IMR-90 (cell line): ENCODE measurements around the gene CLIP3. TPM values are rescaled to one million over a fixed set of nuclear protein-coding genes. Genes with fewer than 3 reads are reported as not detected.

Experiments
- ATAC-seq: fragments of 200-7000 bp; cut with Tn5 transposase; 2 replicates; pipeline ENCODE4 v1.9.1; 2020; ENCODE audit warnings: low read depth, mild to moderate bottlenecking, moderate library complexity
- BruUV-seq: library from RNA; stranded (reverse); fragments of 400-500 nt; replicated peaks from 2 replicates; lab custom pipeline; 2021; lab: Mats Ljungman, UMichigan
- CTCF ChIA-PET: fragments of 300-600 bp; formaldehyde crosslinking; extraction: SDS; loops from one replicate; lab custom pipeline; 2021; ENCODE audit warnings: antibody characterized with exemption; lab: Yijun Ruan, JAX
- POLR2A ChIA-PET: fragments of 300-600 bp; sonication (Branson Sonifier 250); formaldehyde crosslinking; loops from one replicate; lab custom pipeline; 2022; ENCODE audit warnings: antibody characterized with exemption; ENCODE audit not compliant: unreplicated experiment; lab: Charles Lee
- DNase-seq: peaks from one replicate; pipeline ENCODE4 v3.0.0; 2013
- H2AFZ ChIP-seq: replicated peaks from 2 replicates; pipeline ENCODE3; 2013; ENCODE audit warnings: low read length, mild to moderate bottlenecking; ENCODE audit not compliant: poor library complexity
- H2AK5ac ChIP-seq: 2 replicates; pipeline ENCODE4 v1.6.1; 2013; ENCODE audit warnings: low read depth, low read length, inconsistent platforms
- H2AK9ac ChIP-seq: replicated peaks from 2 replicates; pipeline ENCODE3; 2013; ENCODE audit warnings: mild to moderate bottlenecking, low read depth, low read length, moderate library complexity; ENCODE audit not compliant: poor library complexity
- H2BK120ac ChIP-seq: 2 replicates; pipeline ENCODE4 v1.6.1; 2013; ENCODE audit warnings: low read depth, low read length, inconsistent platforms
- H2BK15ac ChIP-seq: 3 replicates; pipeline ENCODE4 v1.6.1; 2013; ENCODE audit warnings: low read depth, low read length, inconsistent platforms
- H2BK20ac ChIP-seq: 2 replicates; pipeline ENCODE4 v1.6.1; 2013; ENCODE audit warnings: low read depth, mild to moderate bottlenecking, inconsistent platforms, low read length, moderate library complexity
- H2BK5ac ChIP-seq: 2 replicates; pipeline ENCODE4 v1.6.1; 2013; ENCODE audit warnings: mild to moderate bottlenecking, low read depth, low read length, inconsistent platforms; ENCODE audit not compliant: poor library complexity, severe bottlenecking
- H3K14ac ChIP-seq: replicated peaks from 2 replicates; pipeline ENCODE4 v1.6.1; 2013; ENCODE audit warnings: low read depth, low read length, inconsistent platforms
- H3K18ac ChIP-seq: 2 replicates; pipeline ENCODE4 v1.6.1; 2013; ENCODE audit warnings: low read depth, low read length, control low read depth
- H3K23ac ChIP-seq: 2 replicates; pipeline ENCODE4 v1.6.1; 2013; ENCODE audit warnings: low read depth, low read length, inconsistent platforms
- H3K27ac ChIP-seq: 2 replicates; pipeline ENCODE4 v1.5.1; 2013; ENCODE audit warnings: mild to moderate bottlenecking, control low read depth, low read length; ENCODE audit not compliant: insufficient read depth
- H3K27me3 ChIP-seq: 2 replicates; pipeline ENCODE4 v1.6.1; 2013; ENCODE audit warnings: low read length; ENCODE audit not compliant: control insufficient read depth, insufficient read depth
- H3K36me3 ChIP-seq: 2 replicates; pipeline ENCODE4 v1.6.1; 2013; ENCODE audit warnings: low read length, mixed read lengths; ENCODE audit not compliant: control insufficient read depth, insufficient read depth
- H3K4ac ChIP-seq: 2 replicates; pipeline ENCODE4 v1.6.1; 2013; ENCODE audit warnings: low read depth, low read length, inconsistent platforms
- H3K4me1 ChIP-seq: 2 replicates; pipeline ENCODE4 v1.6.1; 2013; ENCODE audit warnings: low read length, mixed read lengths; ENCODE audit not compliant: control insufficient read depth, insufficient read depth
- H3K4me2 ChIP-seq: 2 replicates; pipeline ENCODE4 v1.6.1; 2013; ENCODE audit warnings: low read depth, mild to moderate bottlenecking, control low read depth, low read length, moderate library complexity
- H3K4me3 ChIP-seq: 2 replicates; pipeline ENCODE4 v1.5.1; 2013; ENCODE audit warnings: low read depth, mild to moderate bottlenecking, control low read depth, low read length, moderate library complexity; ENCODE audit not compliant: insufficient read depth
- H3K56ac ChIP-seq: 2 replicates; pipeline ENCODE4 v1.6.1; 2013; ENCODE audit warnings: low read length, inconsistent platforms; ENCODE audit not compliant: insufficient read depth; ENCODE audit errors: extremely low read depth
- H3K79me1 ChIP-seq, 2 experiments: 2 replicates each; pipeline ENCODE4 v1.6.1; 2013; ENCODE audit warnings: low read length in 2 of 2, inconsistent platforms in 1 of 2, low read depth in 1 of 2
- H3K9ac ChIP-seq: 2 replicates; pipeline ENCODE4 v1.6.1; 2013; ENCODE audit warnings: low read depth, low read length, control low read depth
- H3K9me1 ChIP-seq: 2 replicates; pipeline ENCODE4 v1.6.1; 2013; ENCODE audit warnings: low read length, inconsistent platforms; ENCODE audit not compliant: insufficient read depth
- H3K9me3 ChIP-seq: 2 replicates; pipeline ENCODE4 v1.6.1; 2013; ENCODE audit warnings: low read length; ENCODE audit not compliant: control insufficient read depth, insufficient read depth
- H4K20me1 ChIP-seq: 2 replicates; pipeline ENCODE4 v1.6.1; 2013; ENCODE audit warnings: low read length, inconsistent platforms; ENCODE audit not compliant: insufficient read depth
- H4K5ac ChIP-seq: 2 replicates; pipeline ENCODE4 v1.6.1; 2013; ENCODE audit warnings: mild to moderate bottlenecking, low read depth, low read length, control low read depth
- H4K8ac ChIP-seq, 2 experiments: 2 replicates each; pipeline ENCODE4 v1.6.1; 2013; ENCODE audit warnings: low read depth in 2 of 2, low read length in 2 of 2, control low read depth in 1 of 2, inconsistent platforms in 1 of 2
- H4K91ac ChIP-seq: 2 replicates; pipeline ENCODE4 v1.6.1; 2013; ENCODE audit warnings: low read depth, low read length, inconsistent platforms; ENCODE audit not compliant: insufficient read depth
- CEBPB ChIP-seq: IDR thresholded peaks from 2 replicates; pipeline ENCODE4 v1.6.1; 2012; ENCODE audit warnings: low read depth, low read length, improper control_type of control experiment
- CHD1 ChIP-seq: IDR thresholded peaks from 2 replicates; pipeline ENCODE4 v1.6.1; 2012; ENCODE audit warnings: low read depth, low read length, improper control_type of control experiment
- MAFK ChIP-seq: IDR thresholded peaks from 2 replicates; pipeline ENCODE4 v1.6.1; 2012; ENCODE audit warnings: low read depth, low read length, improper control_type of control experiment
- MXI1 ChIP-seq: IDR thresholded peaks from 2 replicates; pipeline ENCODE4 v1.6.1; 2012; ENCODE audit warnings: low read depth, mild to moderate bottlenecking, low read length, moderate library complexity, borderline replicate concordance
- POLR2A ChIP-seq: IDR thresholded peaks from 2 replicates; pipeline ENCODE4 v1.6.1; 2012; ENCODE audit warnings: mild to moderate bottlenecking, low read depth, low read length
- USF2 ChIP-seq: fragments of 150-350 bp; IDR thresholded peaks from 2 replicates; pipeline ENCODE4 v1.6.1; 2017; ENCODE audit warnings: mild to moderate bottlenecking, antibody characterized with exemption, low read length, low read depth
- WGBS, 2 experiments: methylation state at CpG; one replicate each; pipeline versions ENCODE4 v1.1.5 to v1.1.7; 2013; ENCODE audit warnings: missing lambda C conversion rate in 2 of 2; ENCODE audit not compliant: insufficient read length in 1 of 2; ENCODE audit errors: extremely low coverage in 2 of 2; 5-methylcytosine and 5-hydroxymethylcytosine counted together
- dilution Hi-C: fragments of 300-500 bp; cut with HindIII; formaldehyde crosslinking; loops from one replicate; pipeline ENCODE4 v1.14.3; 2018; ENCODE audit warnings: low sequenced_read_pairs; ENCODE audit not compliant: unreplicated experiment
- in situ Hi-C: fragments of 300-500 bp; cut with MboI; formaldehyde crosslinking; loops from 3 replicates; pipeline ENCODE4 v1.14.3; 2019; ENCODE audit warnings: low sequenced_read_pairs, inconsistent platforms, mixed read lengths
- intact Hi-C: fragments of 100-400 bp; cut with micrococcal nuclease; formaldehyde crosslinking; loops from 2 replicates; pipeline ENCODE4 v1.10.0; 2022
- polyA plus RNA-seq, 3 experiments: library from polyadenylated mRNA; depleted of rRNA; stranded (reverse); fragments of >200 nt; gene quantifications; 2 replicates each; pipeline ENCODE4 v1.2.3, GENCODE V29; 2012; ENCODE audit warnings: low replicate concordance in 1 of 3
- total RNA-seq: library from RNA; depleted of rRNA; stranded (reverse); fragments of >200 nt; gene quantifications from 2 replicates; pipeline ENCODE4 v1.2.3, GENCODE V29; 2012

Gene CLIP3
- total and polyA plus RNA-seq, 2 of the 4 experiments (the other 2 are of a cell fraction), result 5.4 to 28.7 TPM

DNA sequence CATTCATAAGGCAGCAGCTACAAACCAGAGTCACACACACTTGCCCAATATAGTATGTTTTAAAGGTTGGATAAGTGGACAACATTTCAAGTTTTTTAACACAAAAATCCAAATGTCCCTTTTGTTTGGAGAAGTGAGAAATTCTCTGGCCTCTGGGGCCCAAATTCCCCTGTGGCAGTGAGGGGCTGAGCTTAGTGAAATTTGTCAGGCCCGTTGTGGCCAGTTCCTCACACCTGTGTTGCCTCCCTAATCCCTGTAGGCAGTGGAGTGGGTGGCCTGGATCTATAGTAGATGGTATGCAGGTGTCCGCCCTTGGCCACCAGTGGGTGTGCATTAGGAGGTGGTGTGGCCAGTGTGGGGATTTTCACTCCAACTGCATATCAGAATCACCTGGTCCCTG is 28.7 kb upstream of the CLIP3 start:
- H2BK5ac ChIP-seq, result no peak overlapping the region
- H3K36me3 ChIP-seq, result peaks cover 4% of the 10 kb centered on the region
- no peak overlapping the region for H3K23ac ChIP-seq
- dilution Hi-C loops, result no loop called here
- no peaks in the 10 kb centered on the region for H3K4me1 ChIP-seq
- WGBS, 2 experiments, result no CpG with 5 or more reads among the region's 2 CpGs
- H2BK15ac ChIP-seq, result no peak overlapping the region
- H2AFZ ChIP-seq, result no peak overlapping the region
- no peak overlapping the region for H2AK9ac ChIP-seq
- in situ Hi-C loops, result no loop called here
- H3K4me2 ChIP-seq, result no peak overlapping the region
- intact Hi-C loops, result loop anchor here (2.0 kb wide), 1 partner anchor 53 kb away; the partner anchor contains the start of genes POLR2I and TBCB
- H4K5ac ChIP-seq, result no peak overlapping the region
- no peaks in the 10 kb centered on the region for H3K9me1 ChIP-seq
- no peak overlapping the region for H3K18ac ChIP-seq
- ChIA-PET POLR2A (no interaction called here), CTCF (interaction anchor here (1.0 to 1.4 kb wide), 3 partner anchors 53 to 108 kb away, joined by 4 to 6 read pairs (median 4); partner anchors contain the start of genes POLR2I and TBCB)
- H3K14ac ChIP-seq, result no peak overlapping the region
- no peak overlapping the region for H3K56ac ChIP-seq
- no peak overlapping the region for H3K4ac ChIP-seq
- no peak overlapping the region for H2BK20ac ChIP-seq
- peaks cover 16 to 45% of the 10 kb centered on the region in 2 experiments for H3K79me1 ChIP-seq
- no peaks in the 10 kb centered on the region for H3K27me3 ChIP-seq
- H2BK120ac ChIP-seq, result no peak overlapping the region
- DNase-seq (no peak), ATAC-seq (no peak)
- TF ChIP-seq MXI1, result no peak
- TF ChIP-seq MAFK, result no peak
- no peak for TF ChIP-seq CHD1
- TF ChIP-seq USF2, result no peak
- TF ChIP-seq CEBPB, result no peak
- no peak for TF ChIP-seq POLR2A
- no peaks in the 10 kb centered on the region for H3K9me3 ChIP-seq
- H4K91ac ChIP-seq, result no peak overlapping the region
- no peak overlapping the region for H3K27ac ChIP-seq
- no peak overlapping the region for H3K4me3 ChIP-seq
- no TSS peak for BruUV-seq
- H4K20me1 ChIP-seq, result no peaks in the 10 kb centered on the region
- no peak overlapping the region for H4K8ac ChIP-seq
- no peak overlapping the region for H3K9ac ChIP-seq
- no peak overlapping the region for H2AK5ac ChIP-seq
